Esophagus muscularis mucosa (tissue), 3 donors: Measurements from ENCODE around the gene EMSY.

Source experiments
- CTCF ChIP-seq, 3 experiments: fragments of 200-600 bp in 2 of 3; fragments of 450-650 bp in 1 of 3; sonication (generic) in 2 of 3; IDR thresholded peaks; one replicate each; pipeline ENCODE4 v1.5.1; 2017 to 2019; ENCODE audit warnings: antibody characterized with exemption in 3 of 3, mild to moderate bottlenecking in 2 of 3, moderate library complexity in 1 of 3
- POLR2A ChIP-seq: fragments of 450-650 bp; IDR thresholded peaks from one replicate; pipeline ENCODE4 v1.6.1; 2017; ENCODE audit warnings: antibody characterized with exemption, moderate library complexity, mild to moderate bottlenecking, low read depth

- TF ChIP-seq CTCF (IDR thresholded peaks at IDR 0.05) (no peak), POLR2A (no peak)
These were observed 143.9 kb downstream of the EMSY start for GRCh38 chr11:76588455-76589325.
